HK-2 (cell line): ENCODE measurements around the gene FSTL5.

ENCODE experiments used
- DNase-seq: peaks from one replicate; pipeline ENCODE4 v3.0.0-alpha.2; 2018; ENCODE audit not compliant: unreplicated experiment

The FSTL5 gene

DNA sequence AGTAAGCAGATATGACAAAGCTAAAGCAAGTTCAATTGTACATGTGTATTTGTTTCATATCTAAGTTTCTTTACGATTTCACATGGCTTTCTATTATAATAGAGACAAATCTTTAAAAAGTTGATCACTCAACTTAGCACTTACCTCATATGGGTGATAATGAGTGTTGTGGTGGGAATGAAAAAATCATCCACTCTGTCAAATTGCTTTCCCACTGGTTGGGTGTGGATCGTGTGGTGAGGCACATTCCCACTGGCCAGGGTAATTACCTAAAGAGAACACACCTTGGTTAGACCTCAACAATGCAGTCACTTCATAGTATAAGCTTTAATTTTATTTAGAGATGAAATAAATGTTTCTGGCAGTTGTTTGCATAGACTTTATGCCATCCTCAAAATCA, 708.9 kb downstream of the FSTL5 start:
- no peak for DNase-seq

- no peak for DNase-seq
Measured at GRCh38 chr4:161448550-161449180, 715.1 kb downstream of the FSTL5 start.

- DNase-seq, result no peak
Measured at GRCh38 chr4:161444626-161445025, 719.2 kb downstream of the FSTL5 start.

- DNase-seq, result no peak
Measured at GRCh38 chr4:161442921-161443320, 720.9 kb downstream of the FSTL5 start.

DNA sequence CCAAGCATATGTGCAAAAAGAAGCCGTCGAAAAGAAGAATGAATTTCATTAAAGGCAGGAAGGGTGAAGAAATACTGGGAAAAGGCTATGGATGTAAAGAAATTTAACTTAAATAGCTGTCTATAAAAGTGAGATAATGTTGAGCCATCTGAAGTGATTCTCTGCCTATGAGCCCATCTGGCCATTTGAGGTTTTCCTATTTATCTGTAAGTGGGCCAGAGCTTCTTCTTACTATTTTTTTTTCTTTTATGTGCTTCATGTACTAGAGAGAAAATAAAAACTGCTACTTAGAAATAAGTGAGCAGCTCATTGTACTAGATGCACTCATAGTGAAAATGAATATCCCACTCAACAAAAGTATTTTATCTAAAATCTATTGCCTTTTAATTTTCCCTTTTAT, 725.7 kb downstream of the FSTL5 start:
- no peak for DNase-seq

- DNase-seq, result no peak
Measured at GRCh38 chr4:161428180-161428965, 735.4 kb downstream of the FSTL5 start.

- DNase-seq, result no peak
Measured at GRCh38 chr4:161419822-161420221, 744.0 kb downstream of the FSTL5 start.

GRCh38 chr4:161411901-161412300, 751.9 kb downstream of the FSTL5 start:
- DNase-seq, result no peak

DNA sequence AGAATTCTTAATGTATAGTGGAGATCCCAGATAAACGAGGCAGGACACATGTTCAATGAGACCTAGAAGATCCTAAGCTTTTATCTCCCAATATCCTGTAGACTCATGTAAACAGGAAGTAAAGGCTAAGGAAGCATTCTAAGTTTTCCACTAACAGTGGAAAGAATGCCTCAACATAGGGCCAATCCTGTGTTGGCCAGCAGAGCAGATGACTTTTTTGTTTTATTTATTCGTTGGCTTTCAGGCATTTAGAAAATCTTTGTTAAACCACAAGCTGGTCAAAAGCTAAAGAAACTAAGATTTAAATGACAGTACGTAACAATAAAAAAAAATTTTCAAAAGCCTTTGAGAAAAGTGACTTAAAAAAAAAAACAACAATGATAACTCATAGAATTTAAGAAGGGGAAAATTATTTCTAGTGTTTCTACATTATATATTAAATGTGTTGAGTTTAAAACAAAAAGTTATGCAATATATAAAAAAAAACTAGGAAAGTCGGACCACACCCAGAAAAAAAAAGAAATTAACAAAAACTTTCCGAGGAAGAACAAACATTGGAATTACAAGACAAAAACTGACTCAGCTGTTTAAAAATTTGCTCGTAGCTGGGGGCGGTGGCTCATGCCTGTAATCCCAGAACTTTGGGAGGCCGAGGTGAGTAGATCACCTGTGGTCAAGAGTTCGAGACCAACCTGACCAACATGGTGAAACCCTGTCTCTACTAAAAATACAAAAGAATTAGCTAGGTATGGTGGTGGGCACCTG, 759.3 kb downstream of the FSTL5 start:
- no peak for DNase-seq

- no peak for DNase-seq
Measured at GRCh38 chr4:161403781-161404180, 760.0 kb downstream of the FSTL5 start.

- DNase-seq, result no peak
Measured at GRCh38 chr4:161393602-161394001, 770.2 kb downstream of the FSTL5 start.

DNA sequence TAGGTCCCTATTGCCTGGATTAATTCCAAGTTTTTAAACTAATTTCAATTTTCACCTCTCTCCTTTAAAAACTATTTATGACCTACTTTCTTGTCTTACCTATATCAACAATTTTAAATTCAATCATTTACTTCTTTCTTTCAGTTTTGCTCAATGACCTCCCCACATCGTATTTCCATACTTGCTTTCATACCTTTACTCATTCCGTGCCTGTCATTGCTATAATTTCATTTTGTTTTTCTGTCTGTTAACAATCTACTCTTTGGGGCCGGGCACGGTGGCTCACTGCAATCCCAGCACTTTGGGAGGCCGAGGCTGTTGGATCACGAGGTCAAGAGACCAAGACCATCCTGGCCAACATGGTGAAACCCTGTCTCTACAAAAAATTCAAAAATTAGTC, 781.1 kb downstream of the FSTL5 start:
- no peak for DNase-seq

DNA sequence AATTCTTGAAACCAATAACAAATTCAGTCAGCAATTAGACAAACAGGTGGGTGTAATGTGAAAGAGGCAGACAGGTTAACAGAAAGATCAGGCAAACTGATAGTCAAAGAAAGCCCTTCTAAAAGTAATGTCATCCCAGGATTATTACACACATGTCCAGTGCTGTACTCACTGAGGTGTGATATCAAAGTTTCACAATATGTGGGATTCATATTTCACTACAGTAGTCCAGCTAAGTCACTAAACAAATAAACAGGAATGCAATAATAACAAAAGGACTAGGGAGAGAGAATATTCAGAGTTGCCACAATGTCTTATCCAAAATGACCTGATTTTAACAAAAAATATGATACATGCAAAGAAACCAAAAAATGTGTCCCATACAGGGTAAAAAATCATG, 787.5 kb downstream of the FSTL5 start:
- DNase-seq, result no peak

DNA sequence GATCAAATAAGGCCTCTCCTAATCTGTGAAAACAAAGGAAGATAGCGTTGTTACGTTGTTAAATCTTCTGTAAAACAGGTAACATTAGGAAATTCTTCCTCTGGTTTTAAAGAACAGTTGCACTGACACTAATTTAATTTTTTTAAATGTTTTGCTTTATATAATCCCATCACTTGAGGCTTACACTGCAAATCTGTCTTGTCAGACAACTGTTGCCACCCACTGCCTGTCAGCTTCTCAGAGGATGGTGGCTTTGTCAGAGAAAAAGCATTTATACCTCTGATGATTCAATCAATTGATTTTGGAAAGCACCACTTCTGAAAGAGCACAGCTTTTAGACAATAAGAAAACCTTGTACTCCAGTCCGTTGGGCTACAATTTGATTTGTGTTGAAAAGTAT, 799.1 kb downstream of the FSTL5 start:
- DNase-seq, result no peak

GRCh38 chr4:161360982-161361381, 802.8 kb downstream of the FSTL5 start:
- DNase-seq, result no peak

DNA sequence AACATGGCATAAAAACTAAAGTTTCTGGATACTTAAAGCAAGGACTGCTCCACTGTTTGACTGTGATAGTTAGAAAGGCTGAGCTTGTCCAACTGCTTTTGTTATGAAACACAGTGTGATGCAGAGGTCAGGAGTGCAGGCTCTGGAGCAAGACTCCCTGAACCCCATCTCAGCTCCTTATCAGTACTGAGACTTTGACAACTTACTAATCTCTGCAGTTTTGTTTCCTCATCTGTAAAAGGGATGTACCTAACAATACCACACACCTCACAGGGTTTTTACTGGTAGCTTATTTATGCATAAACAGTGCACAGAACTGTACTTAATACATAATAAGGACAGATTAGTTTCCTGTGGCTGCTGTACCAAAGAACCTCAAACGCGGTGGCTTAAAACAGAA, 804.3 kb downstream of the FSTL5 start:
- DNase-seq, result no peak

DNA sequence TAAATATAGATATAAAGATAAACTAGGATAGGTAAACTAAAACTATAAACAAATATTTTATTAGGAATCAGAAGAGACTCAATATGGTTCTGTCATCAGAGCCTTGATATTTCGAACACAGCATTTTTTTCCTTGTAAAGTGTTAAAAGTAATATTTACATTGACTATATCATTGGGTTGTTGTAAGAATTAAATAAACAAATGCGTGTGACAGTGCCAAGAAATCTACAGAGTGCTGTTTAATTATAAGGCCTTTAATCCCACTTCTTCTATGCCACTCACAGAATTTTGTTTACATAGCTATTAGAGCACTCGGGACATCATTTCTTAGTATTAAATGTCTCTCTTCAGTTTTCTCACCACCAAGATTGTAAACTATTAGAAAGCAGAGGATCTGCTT, 807.4 kb downstream of the FSTL5 start:
- no peak for DNase-seq

GRCh38 chr4:161350946-161351345, 812.9 kb downstream of the FSTL5 start:
- no peak for DNase-seq

GRCh38 chr4:161345741-161346140, 818.1 kb downstream of the FSTL5 start:
- no peak for DNase-seq

DNA sequence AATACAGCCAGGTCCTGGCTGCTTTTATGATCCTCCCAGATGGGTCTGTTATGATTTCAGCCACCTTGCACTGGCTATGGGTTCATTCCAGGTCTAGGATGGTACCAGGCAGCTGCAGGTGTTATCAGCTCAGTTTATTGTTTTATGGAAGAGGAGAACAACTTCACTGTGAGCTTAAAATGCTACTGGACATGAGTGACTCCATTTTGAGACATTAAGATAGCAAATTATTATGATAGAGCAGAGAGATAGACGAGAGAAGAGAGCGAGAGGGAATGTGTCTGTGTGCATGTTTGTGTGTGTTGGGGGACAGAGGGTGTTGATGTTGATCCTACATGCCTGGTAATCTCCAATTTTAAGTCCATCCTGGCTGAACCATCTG, 820.2 kb downstream of the FSTL5 start:
- no peak for DNase-seq

DNA sequence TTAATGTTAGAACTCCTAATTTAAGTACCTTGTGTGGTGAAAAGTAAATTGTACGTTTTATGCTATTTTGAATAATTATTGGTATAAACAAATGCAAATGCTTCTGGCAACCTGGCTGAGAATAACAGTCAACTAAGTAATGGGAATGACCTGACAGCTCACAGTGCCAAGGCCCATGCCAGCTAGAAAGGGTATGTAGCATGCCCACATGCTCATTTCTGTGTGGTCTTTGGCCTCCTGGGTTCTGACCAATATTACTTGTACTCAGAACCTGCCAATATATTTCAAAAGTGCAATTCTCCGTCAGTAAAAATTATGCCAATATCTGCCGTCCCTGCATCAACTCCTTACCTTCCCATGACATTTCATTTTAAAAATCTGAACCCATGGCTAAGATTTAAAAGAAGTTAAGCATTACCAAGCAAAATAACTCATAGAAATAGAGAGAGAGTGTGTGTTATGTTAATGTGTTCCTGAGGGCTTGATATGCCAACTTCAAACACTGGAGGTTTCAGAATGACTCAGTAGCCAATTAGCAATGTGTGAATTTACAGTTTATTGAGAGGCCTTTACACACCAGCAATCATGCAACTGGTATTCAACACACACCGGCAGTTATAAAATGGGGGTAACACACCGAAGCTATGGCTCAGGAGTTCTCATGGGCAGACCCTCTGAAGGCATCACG, 820.8 kb downstream of the FSTL5 start:
- DNase-seq, result no peak

DNA sequence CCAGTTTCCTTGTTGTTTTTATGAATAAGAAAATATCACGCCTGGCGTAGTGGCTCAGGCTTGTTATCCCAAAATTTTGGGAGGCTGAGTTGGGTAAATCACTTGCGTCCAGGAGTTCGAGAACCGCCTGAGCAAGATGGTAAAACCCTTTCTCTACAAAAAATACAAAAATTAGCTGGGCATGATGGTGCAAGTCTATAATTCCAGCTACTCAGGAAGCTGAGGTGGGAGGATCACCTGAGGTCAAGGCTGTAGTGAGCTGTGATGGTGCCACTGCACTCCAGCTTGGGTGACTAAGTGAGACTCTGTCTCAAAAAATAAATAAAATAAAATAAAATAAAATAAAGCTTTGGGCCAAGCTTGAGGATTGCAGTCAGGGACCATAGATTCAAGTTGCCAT, 827.2 kb downstream of the FSTL5 start:
- DNase-seq, result no peak
